22Rv1 (cell line): ENCODE data around the gene PDK2.

Experiments
- ZFX ChIP-seq: fragments of 450-650 bp; IDR thresholded peaks from 2 replicates; pipeline ENCODE4 v1.6.1; 2017; ENCODE audit warnings: antibody characterized with exemption, borderline replicate concordance
- TF ChIP-seq, protein P1 (sequence below): fragments of 450-650 bp; IDR thresholded peaks from 2 replicates; pipeline ENCODE4 v1.5.1; 2017; ENCODE audit warnings: mild to moderate bottlenecking

DNA sequence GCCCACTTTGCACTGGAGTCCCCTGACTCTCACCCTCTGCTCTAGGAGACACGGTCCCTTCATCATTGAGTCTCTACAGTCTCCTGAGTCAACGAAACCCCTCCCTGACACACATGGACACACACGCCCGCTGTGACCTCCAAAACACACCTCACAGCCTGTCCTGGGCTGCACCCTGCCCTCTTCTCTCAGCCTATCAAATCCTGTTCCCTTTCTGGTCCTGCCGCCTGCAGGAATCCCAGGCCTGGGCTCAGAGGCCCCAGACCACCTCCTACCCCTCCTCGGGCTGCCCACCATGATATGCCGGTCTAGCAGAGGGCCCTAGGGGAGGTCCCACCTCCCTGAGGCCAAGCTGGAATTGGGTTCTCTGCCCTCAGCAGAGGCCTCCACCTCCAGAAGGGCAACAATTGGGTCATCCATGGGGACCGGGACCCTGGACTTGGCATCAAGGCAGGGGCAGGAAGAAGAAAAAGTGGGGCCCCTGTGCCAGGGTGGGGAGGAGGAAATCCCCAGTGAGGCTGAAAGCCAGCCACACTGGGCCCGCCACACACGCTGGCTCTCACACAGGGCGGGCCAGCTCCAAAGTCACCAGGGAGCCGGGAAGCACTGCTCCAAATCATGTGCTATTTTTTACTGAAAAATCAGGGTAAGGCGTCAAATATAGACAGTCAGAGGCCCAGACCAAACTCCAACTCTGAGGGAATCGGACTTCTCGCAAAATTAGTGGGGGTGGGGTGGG lies 51.9 kb downstream of the PDK2 start:
- TF ChIP-seq, protein P1, sequence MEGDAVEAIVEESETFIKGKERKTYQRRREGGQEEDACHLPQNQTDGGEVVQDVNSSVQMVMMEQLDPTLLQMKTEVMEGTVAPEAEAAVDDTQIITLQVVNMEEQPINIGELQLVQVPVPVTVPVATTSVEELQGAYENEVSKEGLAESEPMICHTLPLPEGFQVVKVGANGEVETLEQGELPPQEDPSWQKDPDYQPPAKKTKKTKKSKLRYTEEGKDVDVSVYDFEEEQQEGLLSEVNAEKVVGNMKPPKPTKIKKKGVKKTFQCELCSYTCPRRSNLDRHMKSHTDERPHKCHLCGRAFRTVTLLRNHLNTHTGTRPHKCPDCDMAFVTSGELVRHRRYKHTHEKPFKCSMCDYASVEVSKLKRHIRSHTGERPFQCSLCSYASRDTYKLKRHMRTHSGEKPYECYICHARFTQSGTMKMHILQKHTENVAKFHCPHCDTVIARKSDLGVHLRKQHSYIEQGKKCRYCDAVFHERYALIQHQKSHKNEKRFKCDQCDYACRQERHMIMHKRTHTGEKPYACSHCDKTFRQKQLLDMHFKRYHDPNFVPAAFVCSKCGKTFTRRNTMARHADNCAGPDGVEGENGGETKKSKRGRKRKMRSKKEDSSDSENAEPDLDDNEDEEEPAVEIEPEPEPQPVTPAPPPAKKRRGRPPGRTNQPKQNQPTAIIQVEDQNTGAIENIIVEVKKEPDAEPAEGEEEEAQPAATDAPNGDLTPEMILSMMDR: no peak
- TF ChIP-seq ZFX: no peak
